ENCODE measurements around the gene DLX4.

Gene DLX4

GRCh38 chr17:49949634-49950033 lies 19.4 kb upstream of the DLX4 start:
- DNase-seq, result no peak

- no peak for DNase-seq
Measured at GRCh38 chr17:49951362-49952082, 17.5 kb upstream of the DLX4 start.

- peak; percentile 80 for DNase-seq
Measured at GRCh38 chr17:49952209-49952911, 16.6 kb upstream of the DLX4 start.

- DNase-seq, result no peak
Measured at GRCh38 chr17:49952912-49953497, 16.0 kb upstream of the DLX4 start.

GRCh38 chr17:49955157-49955556 lies 13.8 kb upstream of the DLX4 start:
- no peak for DNase-seq

- no peak for DNase-seq
Measured at GRCh38 chr17:49956780-49957179, 12.2 kb upstream of the DLX4 start.

GRCh38 chr17:49957350-49957749 lies 11.6 kb upstream of the DLX4 start:
- no peak for DNase-seq

GRCh38 chr17:49958723-49959122 lies 10.3 kb upstream of the DLX4 start:
- no peak for DNase-seq

GRCh38 chr17:49959183-49959935 lies 9.6 kb upstream of the DLX4 start:
- DNase-seq, result no peak

GRCh38 chr17:49962599-49963308 lies 6.2 kb upstream of the DLX4 start:
- no peak for DNase-seq

- no peak for DNase-seq
Measured at GRCh38 chr17:49963309-49963625, 5.7 kb upstream of the DLX4 start.

- DNase-seq, result no peak
Measured at GRCh38 chr17:49963626-49964302, 5.2 kb upstream of the DLX4 start.

- no peak for DNase-seq
Measured at GRCh38 chr17:49964303-49964768, 4.7 kb upstream of the DLX4 start.

- peak; percentile 46 for DNase-seq
Measured at GRCh38 chr17:49964769-49965523, 4.0 kb upstream of the DLX4 start.

- no peak for DNase-seq
Measured at GRCh38 chr17:49965524-49965909, 3.5 kb upstream of the DLX4 start.

- no peak for DNase-seq
Measured at GRCh38 chr17:49966767-49967166, 2.2 kb upstream of the DLX4 start.

- no peak for DNase-seq
Measured at GRCh38 chr17:49967205-49967604, 1.8 kb upstream of the DLX4 start.

- no peak for DNase-seq
Measured at GRCh38 chr17:49967621-49968404, 1.2 kb upstream of the DLX4 start.

- peak; percentile 70 for DNase-seq
Measured at GRCh38 chr17:49968405-49969133, 421 bp upstream of the DLX4 start.

Data from CD4-positive, alpha-beta T cell treated with Interleukin-12 subunit alpha and Interleukin-12 subunit beta, for 1 hour (primary cell).